ENCODE data around the gene CPE.

DNA sequence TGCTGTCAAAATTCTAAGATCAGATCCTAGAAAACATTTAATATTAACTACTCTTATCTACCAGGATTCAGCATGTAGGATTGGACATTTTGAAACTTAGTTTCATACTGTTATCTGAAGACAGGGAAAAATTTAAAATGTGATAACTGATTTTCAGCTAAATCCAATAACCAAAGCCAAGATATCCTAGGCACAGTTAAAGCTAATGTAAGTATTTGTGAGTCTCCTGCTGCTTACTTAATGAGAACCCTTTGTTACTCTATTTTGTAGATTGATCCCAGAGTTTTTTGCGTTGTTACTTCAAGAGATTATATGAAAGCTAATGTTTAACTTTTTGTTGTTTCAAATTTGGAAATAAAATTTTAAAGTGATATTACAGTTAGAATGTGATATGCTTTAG, 2.0 kb downstream of the CPE start:
- TF ChIP-seq POLR2AphosphoS5 (IDR thresholded peaks at IDR 0.05; ENCODE audit: insufficient read depth in 1 of 2, low read depth in 1 of 2) (no peak), POLR2A (IDR thresholded peaks at IDR 0.05) (no peak)

Data from vagina (tissue), 2 donors.